ENCODE data around the gene ZFP3. TPM values are rescaled to one million over a fixed set of nuclear protein-coding genes. Genes with fewer than 3 reads are reported as not detected.
"Not testable (repeated sequence)": the region's sequence is repeated elsewhere in the genome, so short reads cannot be mapped to it uniquely, and the experiment has no call there.

Gene ZFP3
- total RNA-seq, 1 experiment from 2014 or later: 0.21 TPM

DNA sequence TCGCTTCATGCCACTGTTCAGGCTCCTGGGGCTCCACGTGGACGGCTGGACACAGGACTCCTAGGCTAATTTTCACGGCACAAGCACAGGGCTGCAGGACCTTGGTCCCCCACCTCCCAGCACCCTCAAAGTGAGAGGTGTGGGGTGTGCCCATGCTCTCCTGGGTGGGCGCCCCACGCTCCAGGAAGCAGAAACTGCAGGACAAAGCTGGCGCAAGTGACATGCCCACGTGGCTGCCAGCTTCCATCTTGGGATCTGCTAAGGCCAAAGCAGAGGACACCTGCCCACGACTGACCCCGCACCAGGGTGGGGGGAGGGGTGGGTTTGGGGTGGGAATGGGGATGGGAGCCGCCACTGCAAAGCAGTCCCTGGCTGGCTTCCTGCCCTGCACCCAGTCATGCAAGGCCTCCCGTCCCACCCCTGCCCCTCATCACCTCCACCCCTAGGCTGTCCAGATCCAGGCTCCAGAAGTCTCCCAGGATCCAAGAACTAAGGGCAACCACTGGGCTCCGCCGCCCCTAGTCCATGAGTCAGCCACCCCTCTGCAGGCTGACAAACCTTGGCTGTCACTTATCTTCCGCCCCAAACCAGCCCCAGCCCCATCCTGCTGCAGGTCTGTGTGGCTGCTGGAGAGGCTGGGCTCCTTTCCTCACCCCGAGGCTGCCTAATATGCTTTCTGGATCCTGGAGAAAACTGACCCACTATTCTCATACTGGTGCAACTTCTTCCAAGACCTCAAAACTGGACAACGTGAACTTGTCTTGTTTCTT, 48.6 kb downstream of the ZFP3 start:
- no peak for DNase-seq
- no peaks in the 10 kb centered on the region for H3K36me3 ChIP-seq (replicated peaks; ENCODE audit: control insufficient read depth, insufficient read depth, low read length)

DNA sequence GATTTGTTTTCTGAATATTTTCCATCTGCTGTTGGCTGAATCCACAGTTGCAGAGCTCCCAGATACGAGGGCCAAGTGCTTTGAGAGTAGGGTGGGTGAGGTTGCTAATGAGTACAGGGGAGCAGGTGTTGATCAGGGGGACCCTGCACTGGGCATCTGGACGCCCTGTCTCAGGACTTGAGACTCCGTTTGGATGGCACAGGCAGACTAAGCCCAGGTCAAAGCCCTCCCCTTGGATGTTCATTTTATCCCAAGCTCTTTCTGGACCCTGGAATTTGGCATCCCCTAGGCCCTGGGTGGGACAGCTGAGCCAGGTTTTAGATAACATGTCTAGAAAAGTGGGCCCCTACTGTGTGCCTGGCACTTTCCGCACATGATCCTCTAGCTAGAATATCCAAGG, 49.6 kb downstream of the ZFP3 start:
- DNase-seq: no peak
- H3K36me3 ChIP-seq (replicated peaks; ENCODE audit: control insufficient read depth, insufficient read depth, low read length): no peaks in the 10 kb centered on the region
- H3K27me3 ChIP-seq (ENCODE audit: control insufficient read depth, insufficient read depth, low read length): peaks cover 4% of the 10 kb centered on the region
- no peak overlapping the region for H3K4me3 ChIP-seq (ENCODE audit: insufficient read depth, low read depth, low read length)

More for the DNA sequence above, 48.6 kb downstream of the ZFP3 start:
- H3K4me3 ChIP-seq (ENCODE audit: insufficient read depth, low read depth, low read length): no peak overlapping the region
- peaks cover 13% of the 10 kb centered on the region for H3K27me3 ChIP-seq (ENCODE audit: control insufficient read depth, insufficient read depth, low read length)

DNA sequence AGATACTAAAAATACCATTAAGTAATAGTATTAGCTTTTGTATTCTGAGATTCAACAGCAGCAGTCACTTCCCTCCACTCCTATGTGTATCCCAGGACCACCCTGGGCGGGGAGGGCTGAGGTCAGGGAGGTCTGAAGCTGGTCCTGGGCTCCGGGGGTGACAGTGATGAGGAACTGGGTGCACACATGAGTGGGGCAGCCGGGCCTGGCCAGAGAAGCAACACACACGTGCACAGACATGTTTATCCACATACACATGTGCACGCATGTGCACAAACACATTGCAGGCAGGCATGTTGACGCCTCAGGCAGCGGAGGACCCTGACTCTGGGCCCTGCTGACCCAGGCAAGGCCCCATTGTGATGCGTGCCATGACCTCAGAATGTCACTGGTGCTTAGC, 50.1 kb downstream of the ZFP3 start:
- not testable (repeated sequence) for H3K4me3 ChIP-seq (ENCODE audit: insufficient read depth, low read depth, low read length); DNase-seq; H3K36me3 ChIP-seq (replicated peaks; ENCODE audit: control insufficient read depth, insufficient read depth, low read length); H3K27me3 ChIP-seq (ENCODE audit: control insufficient read depth, insufficient read depth, low read length)

DNA sequence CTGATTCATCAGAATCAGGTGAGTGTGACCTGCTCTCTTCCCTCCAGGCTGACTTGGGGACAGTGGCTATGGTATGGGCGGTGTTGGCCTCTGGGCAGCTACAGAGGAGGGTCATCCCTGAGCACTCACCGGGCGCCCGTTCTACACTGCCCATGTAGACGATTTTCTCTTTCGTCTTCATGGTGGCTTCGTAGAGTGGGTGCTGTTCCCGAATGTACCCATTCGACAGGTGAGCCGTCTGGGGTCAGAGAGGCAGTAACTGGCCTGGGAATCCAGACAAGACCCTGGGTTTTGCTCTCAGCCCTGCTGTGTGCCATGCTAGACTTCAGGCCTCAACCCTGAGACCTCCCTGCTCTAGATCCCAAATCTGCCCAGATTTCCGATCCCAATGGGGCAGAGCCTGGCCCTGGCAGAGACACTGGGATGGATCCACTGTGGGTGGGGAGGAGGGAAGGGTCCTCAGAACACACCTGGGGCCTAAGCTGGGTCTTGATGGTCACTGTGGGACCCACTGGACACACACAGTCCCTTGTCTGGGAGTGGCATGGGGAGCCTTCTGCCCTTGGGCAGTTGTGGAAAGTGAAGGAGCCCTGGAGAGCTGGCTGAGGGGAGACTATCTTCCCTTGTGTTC, 50.8 kb downstream of the ZFP3 start:
- no peak for DNase-seq
- no peaks in the 10 kb centered on the region; the same call in 1 of the 2 replicates for H3K27me3 ChIP-seq (ENCODE audit: control insufficient read depth, insufficient read depth, low read length)
- H3K36me3 ChIP-seq (replicated peaks; ENCODE audit: control insufficient read depth, insufficient read depth, low read length): no peaks in the 10 kb centered on the region
- H3K4me3 ChIP-seq (ENCODE audit: insufficient read depth, low read depth, low read length): no peak overlapping the region

DNA sequence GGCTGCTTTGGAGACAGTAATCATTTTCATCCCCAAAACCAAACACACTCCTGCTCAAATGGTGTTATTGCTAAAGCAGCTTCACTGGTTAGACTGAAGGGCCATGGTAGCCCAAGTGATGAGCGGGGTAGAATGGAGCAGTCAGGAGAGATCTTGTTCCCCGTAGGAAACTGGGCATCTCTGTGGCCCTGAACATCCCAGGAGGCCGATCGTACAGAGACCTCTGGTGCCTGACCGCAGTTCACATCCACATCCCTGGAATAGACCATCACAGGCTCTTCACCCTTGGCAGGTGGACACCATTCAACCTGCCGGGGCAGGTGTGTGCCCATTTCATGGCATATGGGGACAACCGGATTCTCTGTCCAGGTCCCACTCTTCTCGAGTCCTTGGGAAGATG, 51.5 kb downstream of the ZFP3 start:
- H3K4me3 ChIP-seq (ENCODE audit: insufficient read depth, low read depth, low read length); DNase-seq; H3K36me3 ChIP-seq (replicated peaks; ENCODE audit: control insufficient read depth, insufficient read depth, low read length); H3K27me3 ChIP-seq (ENCODE audit: control insufficient read depth, insufficient read depth, low read length): not testable (repeated sequence)

DNA sequence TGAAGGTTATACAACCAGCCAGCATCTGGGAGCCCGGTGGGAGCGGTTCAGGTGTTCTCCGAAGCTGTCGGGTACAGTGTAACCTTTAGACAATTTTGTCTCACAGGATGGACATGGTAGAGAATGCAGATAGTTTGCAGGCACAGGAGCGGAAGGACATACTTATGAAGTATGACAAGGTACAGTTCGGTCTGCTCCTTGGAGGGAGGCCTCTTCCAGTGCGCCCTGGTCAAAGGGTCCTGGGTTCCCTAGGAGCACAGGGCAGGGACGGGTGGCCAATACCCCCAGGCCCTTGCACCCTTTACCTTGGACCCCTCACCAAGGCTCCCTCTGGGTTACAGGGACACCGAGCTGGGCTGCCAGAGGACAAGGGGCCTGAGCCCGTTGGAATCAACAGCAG, 52.0 kb downstream of the ZFP3 start:
- H3K4me3 ChIP-seq (ENCODE audit: insufficient read depth, low read depth, low read length); H3K36me3 ChIP-seq (replicated peaks; ENCODE audit: control insufficient read depth, insufficient read depth, low read length); DNase-seq; H3K27me3 ChIP-seq (ENCODE audit: control insufficient read depth, insufficient read depth, low read length): not testable (repeated sequence)

DNA sequence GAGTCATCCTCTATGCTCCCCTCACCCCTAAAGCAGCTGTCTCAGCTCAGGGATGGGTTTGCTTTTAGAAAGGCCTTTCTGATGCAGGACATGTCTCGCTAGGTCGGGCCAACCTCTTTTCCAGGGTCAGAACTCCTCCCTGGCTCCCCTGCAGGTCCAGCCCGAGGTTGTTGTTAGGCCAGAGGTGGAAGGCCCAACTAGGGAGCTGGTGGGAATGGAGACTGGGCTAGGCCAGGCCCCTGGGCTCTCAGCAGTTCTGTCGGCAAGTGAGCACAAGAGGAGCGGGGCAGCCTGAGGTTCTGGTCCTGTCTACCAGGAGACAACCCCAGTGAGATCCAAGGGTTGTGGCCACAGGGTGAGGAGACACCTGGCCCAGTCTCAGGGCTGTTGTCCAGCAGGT, 52.4 kb downstream of the ZFP3 start:
- not testable (repeated sequence) for H3K27me3 ChIP-seq (ENCODE audit: control insufficient read depth, insufficient read depth, low read length); H3K36me3 ChIP-seq (replicated peaks; ENCODE audit: control insufficient read depth, insufficient read depth, low read length); H3K4me3 ChIP-seq (ENCODE audit: insufficient read depth, low read depth, low read length); DNase-seq

DNA sequence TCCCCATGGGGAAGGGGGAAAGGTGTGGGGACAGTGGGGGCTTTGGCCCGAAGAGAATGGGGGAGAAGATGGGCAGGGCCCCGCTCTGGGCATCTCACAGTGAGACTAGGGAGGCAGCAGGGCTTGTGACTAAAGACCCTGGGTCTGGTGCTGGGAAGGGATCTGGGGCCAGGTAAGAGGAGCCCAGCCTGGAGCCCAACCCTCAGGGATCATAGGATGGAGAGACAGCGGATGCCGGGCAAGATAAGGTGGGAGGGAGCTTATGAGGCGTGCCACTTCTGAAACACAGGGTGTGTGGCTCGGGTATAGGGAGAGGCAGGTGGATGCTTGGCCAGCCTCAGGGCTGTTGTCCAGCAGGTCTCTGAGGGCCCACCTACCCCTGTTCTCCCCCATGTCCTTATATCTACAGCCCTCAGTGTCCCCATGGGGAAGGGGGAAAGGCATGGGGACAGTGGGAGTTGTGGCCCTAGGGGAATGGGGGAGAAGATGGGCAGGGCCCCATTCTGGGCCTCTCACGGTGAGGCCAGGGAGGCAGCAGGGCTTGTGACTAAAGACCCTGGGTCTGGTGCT, 53.0 kb downstream of the ZFP3 start:
- no peak overlapping the region for H3K4me3 ChIP-seq (ENCODE audit: insufficient read depth, low read depth, low read length)
- H3K27me3 ChIP-seq (ENCODE audit: control insufficient read depth, insufficient read depth, low read length): no peaks in the 10 kb centered on the region; the same call in 1 of the 2 replicates
- DNase-seq: no peak
- no peaks in the 10 kb centered on the region for H3K36me3 ChIP-seq (replicated peaks; ENCODE audit: control insufficient read depth, insufficient read depth, low read length)

DNA sequence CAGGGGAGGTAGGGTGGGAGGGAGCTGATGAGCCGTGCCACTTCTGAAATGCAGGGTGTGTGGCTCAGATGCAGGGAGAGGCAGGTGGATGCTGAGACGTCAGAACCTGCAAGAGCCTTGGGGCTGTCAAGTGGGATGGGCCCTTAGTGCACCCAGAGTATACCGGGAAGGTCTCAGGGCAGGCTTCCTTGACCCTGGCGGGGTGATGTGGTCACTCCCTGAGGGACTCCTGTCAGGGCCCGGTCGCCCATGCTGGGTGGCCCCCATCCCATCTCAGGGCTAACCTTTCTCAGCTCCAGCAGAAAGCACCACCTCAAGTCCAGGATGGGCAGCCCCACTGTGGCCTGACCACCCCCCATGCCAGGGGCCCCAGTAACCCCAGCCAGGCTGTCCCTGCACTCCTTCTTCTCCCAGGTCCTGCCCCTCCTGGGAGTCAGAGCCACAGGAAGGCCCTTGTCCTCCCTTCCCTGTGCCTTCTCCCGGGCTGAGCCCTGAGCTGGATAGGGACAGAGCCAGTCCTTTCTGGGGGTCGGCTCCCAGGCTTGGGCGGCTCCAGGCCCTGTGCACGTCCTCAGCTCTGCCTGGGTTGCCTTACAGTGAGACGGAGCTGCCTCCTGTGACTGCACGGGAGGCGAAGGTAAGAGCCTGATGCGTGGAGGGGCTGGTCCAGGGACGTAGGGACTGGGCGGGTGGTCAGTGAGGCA, 53.7 kb downstream of the ZFP3 start:
- not testable (repeated sequence) for H3K4me3 ChIP-seq (ENCODE audit: insufficient read depth, low read depth, low read length); DNase-seq; H3K36me3 ChIP-seq (replicated peaks; ENCODE audit: control insufficient read depth, insufficient read depth, low read length); H3K27me3 ChIP-seq (ENCODE audit: control insufficient read depth, insufficient read depth, low read length)

DNA sequence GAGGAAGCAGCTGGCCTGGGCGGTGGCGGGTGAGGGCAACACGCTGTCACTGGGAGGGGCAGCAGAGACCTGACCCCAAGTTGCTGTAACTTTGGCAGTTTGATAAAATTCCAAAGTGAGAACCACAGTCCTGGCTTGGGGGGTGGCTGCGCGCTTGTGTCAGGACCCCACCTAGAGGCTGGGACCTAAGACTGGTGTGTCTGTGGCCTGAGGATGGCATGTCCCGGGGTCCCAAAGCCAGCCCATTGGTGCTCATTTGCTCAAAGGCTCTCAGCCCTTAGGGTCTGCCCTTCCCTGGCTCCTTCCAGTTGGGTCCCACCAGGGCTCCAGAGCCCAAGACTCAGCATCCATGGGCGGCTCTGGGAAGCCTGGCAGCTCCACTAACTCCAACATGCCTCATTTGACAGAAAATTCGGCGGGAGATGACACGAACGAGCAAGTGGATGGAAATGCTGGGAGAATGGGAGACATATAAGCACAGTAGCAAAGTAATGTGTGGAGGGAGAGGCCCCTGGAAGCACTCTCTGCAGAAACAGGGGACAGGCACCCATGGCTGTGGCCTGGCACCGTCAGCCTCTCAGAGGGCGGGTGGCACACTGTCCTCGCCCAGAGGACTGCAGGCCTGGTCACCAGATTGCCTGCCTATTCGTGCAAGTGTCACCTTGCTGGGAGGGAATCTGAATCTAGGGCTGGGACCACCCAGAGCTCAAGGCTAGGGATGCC, 54.4 kb downstream of the ZFP3 start:
- not testable (repeated sequence) for H3K27me3 ChIP-seq (ENCODE audit: control insufficient read depth, insufficient read depth, low read length); H3K4me3 ChIP-seq (ENCODE audit: insufficient read depth, low read depth, low read length); DNase-seq; H3K36me3 ChIP-seq (replicated peaks; ENCODE audit: control insufficient read depth, insufficient read depth, low read length)

DNA sequence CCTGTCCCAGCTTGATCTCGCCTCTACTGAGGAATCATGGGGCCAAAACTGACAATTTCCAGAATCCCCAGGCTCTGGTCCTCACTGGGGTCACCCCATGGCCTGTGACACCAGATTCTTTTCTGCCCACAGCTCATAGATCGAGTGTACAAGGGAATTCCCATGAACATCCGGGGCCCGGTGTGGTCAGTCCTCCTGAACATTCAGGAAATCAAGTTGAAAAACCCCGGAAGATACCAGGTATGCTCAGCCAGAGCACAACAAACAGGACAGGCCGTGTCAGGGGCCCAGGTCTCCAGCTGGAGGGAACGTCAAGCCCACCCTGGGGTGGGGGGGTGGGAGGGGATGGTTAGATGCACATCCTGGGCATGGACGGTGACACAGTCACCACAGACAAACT, 55.0 kb downstream of the ZFP3 start:
- Histone ChIP-seq H3K27me3 (ENCODE audit: control insufficient read depth, insufficient read depth, low read length) (no peaks in the 10 kb centered on the region), H3K36me3 (replicated peaks; ENCODE audit: control insufficient read depth, insufficient read depth, low read length) (no peaks in the 10 kb centered on the region), H3K4me3 (ENCODE audit: insufficient read depth, low read depth, low read length) (no peak overlapping the region)
- DNase-seq: peak; percentile 16

DNA sequence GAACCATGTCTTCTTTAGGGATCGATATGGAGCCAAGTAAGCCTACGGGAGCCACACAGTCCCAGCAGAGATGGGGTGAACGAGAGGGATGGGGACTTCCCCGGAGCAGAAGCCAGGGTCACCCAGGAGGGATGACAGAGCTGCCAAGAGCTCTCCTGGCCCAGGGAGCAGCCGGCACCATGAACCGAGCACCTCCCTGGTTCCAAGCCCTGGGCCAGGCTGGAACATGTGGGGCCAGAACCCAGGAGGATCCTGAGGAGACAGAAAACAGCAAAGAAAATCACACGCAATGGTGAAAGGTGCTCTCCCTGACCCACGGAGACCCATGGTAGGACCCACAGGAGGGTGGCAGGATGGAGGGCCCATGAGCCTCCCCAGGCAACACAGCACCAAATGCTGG, 55.7 kb downstream of the ZFP3 start:
- not testable (repeated sequence) for DNase-seq; H3K4me3 ChIP-seq (ENCODE audit: insufficient read depth, low read depth, low read length); H3K27me3 ChIP-seq (ENCODE audit: control insufficient read depth, insufficient read depth, low read length); H3K36me3 ChIP-seq (replicated peaks; ENCODE audit: control insufficient read depth, insufficient read depth, low read length)

DNA sequence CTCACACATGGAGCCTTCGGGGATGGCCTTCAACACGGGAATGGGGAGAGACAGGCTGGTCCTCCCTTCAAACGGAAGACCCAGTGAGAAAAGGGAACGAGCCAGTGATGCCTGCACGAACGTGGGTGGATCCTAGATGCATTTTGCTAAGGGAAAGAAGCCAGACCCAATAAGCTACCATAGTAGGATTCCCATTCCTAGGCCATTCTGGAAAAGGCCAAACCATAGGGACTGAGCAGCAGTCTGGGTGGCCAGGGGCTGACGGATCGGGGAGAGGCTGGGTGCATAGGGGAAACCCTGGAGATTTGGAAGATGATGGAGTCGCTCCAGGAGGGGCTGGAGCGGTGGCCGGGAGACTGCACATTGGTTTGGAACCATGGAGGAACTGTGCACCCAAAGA, 56.3 kb downstream of the ZFP3 start:
- not testable (repeated sequence) for H3K36me3 ChIP-seq (replicated peaks; ENCODE audit: control insufficient read depth, insufficient read depth, low read length); H3K4me3 ChIP-seq (ENCODE audit: insufficient read depth, low read depth, low read length); DNase-seq; H3K27me3 ChIP-seq (ENCODE audit: control insufficient read depth, insufficient read depth, low read length)

DNA sequence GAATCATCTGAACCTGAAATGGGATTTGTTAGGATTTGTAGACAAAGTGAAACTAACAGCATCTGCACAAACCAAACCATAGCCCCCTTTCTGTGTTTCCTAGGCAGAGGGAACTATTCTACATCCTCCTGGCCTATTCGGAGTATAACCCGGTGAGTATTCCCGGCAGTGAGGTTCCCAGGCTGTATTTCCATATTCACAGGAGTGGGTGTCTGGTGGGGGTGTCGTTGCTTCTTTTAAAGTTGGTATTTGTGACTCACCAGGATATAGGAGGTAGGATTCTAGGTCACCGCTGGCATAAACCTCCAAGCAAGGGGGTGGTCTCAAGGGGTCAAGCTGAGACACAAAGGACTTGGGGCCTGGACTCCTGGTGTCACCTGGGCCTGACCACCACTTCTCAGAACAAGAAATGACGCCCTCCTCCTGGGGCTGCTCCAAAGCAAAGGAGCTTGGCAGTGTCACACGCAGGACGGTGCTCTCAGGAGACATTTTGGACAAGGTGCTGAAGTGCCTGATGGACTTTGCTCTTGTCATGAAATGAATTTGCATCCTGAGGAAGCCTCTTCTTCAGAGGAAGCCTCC, 57.0 kb downstream of the ZFP3 start:
- not testable (repeated sequence) for H3K4me3 ChIP-seq (ENCODE audit: insufficient read depth, low read depth, low read length); H3K36me3 ChIP-seq (replicated peaks; ENCODE audit: control insufficient read depth, insufficient read depth, low read length); H3K27me3 ChIP-seq (ENCODE audit: control insufficient read depth, insufficient read depth, low read length)
- DNase-seq: peak; percentile 6

Data from H7 (cell line).